ENCODE results near the gene CAB39.

CAB39 gene

GRCh38 chr2:230863442-230864121, 150.9 kb downstream of the CAB39 start:
- DNase-seq (ENCODE audit: low read depth), result no peak

GRCh38 chr2:230864122-230864604, 151.5 kb downstream of the CAB39 start:
- no peak for DNase-seq (ENCODE audit: low read depth)

GRCh38 chr2:230864605-230865306, 152.1 kb downstream of the CAB39 start, which contains the start of gene ITM2C:
Gene ITM2C (plus strand): TSS chr2:230864942. CDS start chr2:230865026, 84 bp downstream.
- peak; percentile 70 for DNase-seq (ENCODE audit: low read depth)

GRCh38 chr2:230865307-230865765, 152.7 kb downstream of the CAB39 start:
- no peak for DNase-seq (ENCODE audit: low read depth)

GRCh38 chr2:230865766-230866755, 153.4 kb downstream of the CAB39 start:
- DNase-seq (ENCODE audit: low read depth), result no peak

GRCh38 chr2:230866756-230867523, 154.3 kb downstream of the CAB39 start:
- no peak for DNase-seq (ENCODE audit: low read depth)

- no peak for DNase-seq (ENCODE audit: low read depth)
Measured at GRCh38 chr2:230868161-230868946, 155.7 kb downstream of the CAB39 start.

GRCh38 chr2:230868947-230869913, 156.6 kb downstream of the CAB39 start:
- DNase-seq (ENCODE audit: low read depth), result peak; percentile 50

- DNase-seq (ENCODE audit: low read depth), result no peak
Measured at GRCh38 chr2:230869914-230870543, 157.4 kb downstream of the CAB39 start.
